ELF-1 (cell line): ENCODE results near the gene WDR46.
A peak's percentile ranks its signal among the peaks of the same experiment; 100 is the strongest.
"Not testable (repeated sequence)": the region's sequence is repeated elsewhere in the genome, so short reads cannot be mapped to it uniquely, and the experiment has no call there.

Experiments
- DNase-seq: peaks from one replicate; pipeline ENCODE4 v3.0.0-alpha.2; 2016; ENCODE audit warnings: low read depth, low spot score

The WDR46 gene

GRCh38 chr6:33271117-33271467 is 17.9 kb downstream of the WDR46 start:
- no peak for DNase-seq

- no peak for DNase-seq
Observed at GRCh38 chr6:33264015-33264414, 25.0 kb downstream of the WDR46 start.

GRCh38 chr6:33262490-33262889 is 26.5 kb downstream of the WDR46 start:
- not testable (repeated sequence) for DNase-seq

- no peak for DNase-seq
Observed at GRCh38 chr6:33259032-33259431, 30.0 kb downstream of the WDR46 start.

GRCh38 chr6:33254591-33254990 is 34.4 kb downstream of the WDR46 start:
- no peak for DNase-seq

- no peak for DNase-seq
Observed at GRCh38 chr6:33252759-33253158, 36.3 kb downstream of the WDR46 start.

GRCh38 chr6:33251395-33252012 is 37.5 kb downstream of the WDR46 start:
- no peak for DNase-seq

GRCh38 chr6:33250731-33251130 is 38.3 kb downstream of the WDR46 start:
- no peak for DNase-seq

GRCh38 chr6:33249732-33250630 is 39.1 kb downstream of the WDR46 start:
- DNase-seq: peak; percentile 44

GRCh38 chr6:33248932-33249731 is 39.9 kb downstream of the WDR46 start:
- DNase-seq: peak; percentile 99

- DNase-seq: no peak
Observed at GRCh38 chr6:33248643-33248931, 40.5 kb downstream of the WDR46 start.

- peak; percentile 94 for DNase-seq
Observed at GRCh38 chr6:33247977-33248642, 40.9 kb downstream of the WDR46 start.

- no peak for DNase-seq
Observed at GRCh38 chr6:33243476-33243875, 45.6 kb downstream of the WDR46 start.

- no peak for DNase-seq
Observed at GRCh38 chr6:33241968-33242367, 47.1 kb downstream of the WDR46 start.

- DNase-seq: no peak
Observed at GRCh38 chr6:33237741-33238140, 51.3 kb downstream of the WDR46 start.

GRCh38 chr6:33236852-33237251 is 52.2 kb downstream of the WDR46 start:
- no peak for DNase-seq

GRCh38 chr6:33236328-33236727 is 52.7 kb downstream of the WDR46 start:
- DNase-seq: no peak

GRCh38 chr6:33235221-33235634 is 53.8 kb downstream of the WDR46 start:
- DNase-seq: peak; percentile 82
